GM12874 (cell line): ENCODE data around the gene ATP13A3.

Experiments
- CTCF ChIP-seq: IDR thresholded peaks from 2 replicates; pipeline ENCODE4 v1.5.1; 2011; ENCODE audit warnings: low read depth, mild to moderate bottlenecking, control low read depth, low read length, moderate library complexity; ENCODE audit not compliant: insufficient read depth

The ATP13A3 gene

GRCh38 chr3:194401346-194401745 lies 85.5 kb downstream of the ATP13A3 start:
- no peak for TF ChIP-seq CTCF

- no peak for TF ChIP-seq CTCF
These were observed 86.9 kb downstream of the ATP13A3 start for GRCh38 chr3:194399874-194400411.

- no peak for TF ChIP-seq CTCF
These were observed 87.6 kb downstream of the ATP13A3 start, which contains the start of gene GP5 for GRCh38 chr3:194399166-194399565. GP5 (minus strand) TSS chr3:194399266; CDS start chr3:194398282, 984 bp downstream.

GRCh38 chr3:194397757-194398312 lies 89.0 kb downstream of the ATP13A3 start:
- TF ChIP-seq CTCF: no peak

- TF ChIP-seq CTCF: no peak
These were observed 89.7 kb downstream of the ATP13A3 start for GRCh38 chr3:194396859-194397756.

- no peak for TF ChIP-seq CTCF
These were observed 90.3 kb downstream of the ATP13A3 start for GRCh38 chr3:194396539-194396858.

GRCh38 chr3:194395778-194396538 lies 90.8 kb downstream of the ATP13A3 start:
- TF ChIP-seq CTCF: no peak
